Measurements from ENCODE around the gene U2AF2.

Gene U2AF2

GRCh38 chr19:55641426-55642152, 13.2 kb upstream of the U2AF2 start:
- peak in 1 of 10 donors; percentile 12 for DNase-seq
- intact Hi-C loops (cut with DNase I) = no loop called here

DNA sequence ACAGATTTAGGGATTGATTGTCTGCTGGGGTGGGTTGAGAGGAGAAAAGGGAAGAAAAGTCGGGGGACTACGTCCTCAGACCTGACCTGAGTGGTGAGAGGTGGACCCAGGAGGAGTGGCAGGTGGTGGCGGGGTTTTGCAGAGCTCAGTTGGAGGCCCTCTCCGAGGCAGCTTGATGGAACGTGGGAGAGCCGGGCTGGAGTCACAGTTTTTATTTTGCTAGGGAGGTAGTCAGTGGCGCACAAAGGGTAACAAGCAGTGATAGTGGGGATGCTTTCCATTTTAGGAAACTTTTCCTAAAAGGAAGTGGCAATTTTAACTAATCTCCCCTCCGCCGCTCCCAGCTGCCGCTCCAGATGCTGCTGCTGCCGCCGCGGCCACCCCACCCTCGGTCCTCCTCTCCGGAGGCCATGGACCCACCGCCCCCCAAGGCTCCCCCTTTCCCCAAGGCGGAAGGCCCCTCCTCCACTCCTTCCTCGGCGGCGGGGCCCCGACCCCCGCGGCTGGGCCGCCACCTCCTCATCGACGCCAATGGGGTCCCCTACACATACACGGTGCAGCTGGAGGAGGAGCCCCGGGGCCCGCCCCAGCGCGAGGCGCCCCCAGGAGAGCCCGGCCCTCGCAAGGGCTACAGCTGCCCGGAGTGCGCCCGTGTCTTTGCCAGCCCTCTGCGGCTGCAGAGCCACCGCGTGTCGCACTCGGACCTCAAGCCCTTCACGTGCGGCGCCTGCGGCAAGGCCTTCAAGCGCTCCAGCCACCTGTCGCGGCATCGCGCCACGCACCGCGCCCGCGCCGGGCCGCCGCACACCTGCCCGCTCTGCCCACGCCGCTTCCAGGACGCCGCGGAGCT, 12.5 kb upstream of the U2AF2 start:
- DNase-seq = peak in 2 of 10 donors; percentile 76 to 85
- intact Hi-C loops (cut with DNase I) = no loop called here

- intact Hi-C loops (cut with DNase I) = no loop called here
Measured at GRCh38 chr19:55643003-55643886, 11.6 kb upstream of the U2AF2 start, which contains the start of gene ZNF581. ZNF581 (plus strand) TSS chr19:55643649; CDS start chr19:55644572, 923 bp downstream.

GRCh38 chr19:55643887-55644176, 11.0 kb upstream of the U2AF2 start:
- no peak for DNase-seq
- intact Hi-C loops (cut with DNase I) = no loop called here

More at GRCh38 chr19:55643003-55643886, 11.6 kb upstream of the U2AF2 start, which contains the start of gene ZNF581:
- peak; percentile 55 to 96 (median 74) for DNase-seq

DNA sequence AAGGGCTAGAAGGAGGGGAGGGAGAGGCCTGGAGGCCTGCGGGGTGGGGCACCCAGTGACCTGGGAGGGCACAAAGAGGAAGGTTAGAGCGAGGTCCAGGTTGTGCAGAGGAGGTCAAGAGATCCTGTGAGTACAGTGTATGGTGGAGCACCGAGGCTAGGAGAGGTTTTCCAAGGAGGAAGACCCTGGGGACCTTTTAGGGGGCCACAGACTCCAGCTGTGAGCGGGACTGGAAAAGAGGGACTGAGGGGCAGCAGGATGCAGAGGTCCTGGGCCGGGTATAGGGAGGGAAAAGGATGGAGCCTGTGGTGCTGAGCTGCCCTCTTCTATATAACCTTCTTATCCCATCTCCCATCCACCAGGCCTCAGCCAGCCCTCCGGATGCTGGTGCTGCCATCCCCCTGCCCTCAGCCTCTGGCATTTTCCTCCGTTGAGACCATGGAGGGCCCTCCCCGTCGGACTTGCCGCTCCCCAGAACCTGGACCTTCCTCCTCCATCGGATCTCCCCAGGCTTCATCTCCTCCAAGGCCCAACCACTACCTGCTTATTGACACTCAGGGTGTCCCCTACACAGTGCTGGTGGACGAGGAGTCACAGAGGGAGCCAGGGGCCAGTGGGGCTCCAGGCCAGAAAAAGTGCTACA, 10.5 kb upstream of the U2AF2 start:
- intact Hi-C loops (cut with DNase I) = no loop called here
- peak in 2 of 10 donors; percentile 49 to 52 for DNase-seq

GRCh38 chr19:55644842-55645511, 9.9 kb upstream of the U2AF2 start:
- DNase-seq = peak in 1 of 10 donors; percentile 74
- intact Hi-C loops (cut with DNase I) = no loop called here

DNA sequence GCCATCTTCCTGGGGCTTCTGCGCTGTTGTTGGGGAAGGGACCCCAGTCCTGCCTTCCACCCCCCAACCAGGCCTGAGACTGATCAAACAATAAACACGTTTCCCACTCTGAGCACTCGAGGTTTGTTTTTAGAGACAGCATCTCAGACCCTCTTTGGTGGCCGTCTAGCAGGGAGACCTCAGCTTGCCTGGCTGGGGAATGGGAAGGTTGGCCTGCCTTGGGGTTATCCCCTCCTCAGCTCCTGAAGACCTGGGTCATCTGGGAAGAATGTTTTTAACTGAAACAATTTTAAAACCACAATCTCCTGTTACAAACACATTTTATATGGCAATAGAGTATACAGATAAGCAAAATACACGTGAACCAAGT, 9.3 kb upstream of the U2AF2 start:
- intact Hi-C loops (cut with DNase I) = no loop called here
- peak in 2 of 10 donors; percentile 31 to 43 for DNase-seq

DNA sequence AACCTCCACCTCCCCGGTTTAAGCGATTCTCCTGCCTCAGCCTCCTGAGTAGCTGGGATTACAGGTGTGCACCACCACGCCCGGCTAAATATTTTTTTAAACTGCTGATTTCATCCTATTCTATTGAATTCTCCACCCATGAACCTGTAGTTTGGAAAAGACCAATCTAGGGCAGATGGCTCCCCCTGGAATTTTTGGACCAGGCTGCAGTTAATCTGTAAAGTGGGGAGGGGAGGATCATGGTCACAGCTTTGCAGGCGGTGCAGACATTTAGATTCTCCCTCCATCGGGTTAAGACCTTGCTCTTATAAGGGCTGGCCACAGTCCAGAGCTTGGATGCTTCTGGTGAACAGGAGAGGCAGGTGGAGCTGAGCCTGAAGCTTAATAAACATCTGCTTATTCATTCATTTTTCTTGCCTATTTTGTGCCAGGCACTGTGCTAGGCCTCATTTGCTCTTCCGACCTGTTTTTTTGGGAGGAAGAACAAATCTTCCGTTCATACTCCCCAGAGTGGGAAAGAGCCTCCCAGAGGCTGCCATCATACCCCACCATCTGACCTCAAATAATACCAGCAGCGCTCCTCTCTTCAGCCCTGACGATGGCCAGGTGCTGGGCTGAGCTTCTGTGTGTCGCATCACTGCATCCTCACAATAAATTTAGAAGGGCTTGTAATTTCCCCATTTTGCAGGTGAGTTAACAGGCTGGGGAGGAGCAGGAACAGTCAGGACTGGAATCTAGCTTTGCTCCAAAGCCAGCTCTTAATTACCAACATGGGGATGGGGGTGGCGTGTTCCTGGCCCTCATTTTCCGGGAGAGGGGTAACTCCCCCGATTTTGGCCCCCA, 7.7 kb upstream of the U2AF2 start:
- intact Hi-C loops (cut with DNase I) = no loop called here
- peak in 2 of 10 donors; percentile 32 to 42 for DNase-seq

- intact Hi-C loops (cut with DNase I) = no loop called here
- peak; percentile 58 to 97 (median 79) for DNase-seq
Measured at GRCh38 chr19:55647732-55648584, 6.9 kb upstream of the U2AF2 start, which contains the start of gene CCDC106. CCDC106 (plus strand) TSS chr19:55648212; CDS start chr19:55649047, 835 bp downstream.

DNA sequence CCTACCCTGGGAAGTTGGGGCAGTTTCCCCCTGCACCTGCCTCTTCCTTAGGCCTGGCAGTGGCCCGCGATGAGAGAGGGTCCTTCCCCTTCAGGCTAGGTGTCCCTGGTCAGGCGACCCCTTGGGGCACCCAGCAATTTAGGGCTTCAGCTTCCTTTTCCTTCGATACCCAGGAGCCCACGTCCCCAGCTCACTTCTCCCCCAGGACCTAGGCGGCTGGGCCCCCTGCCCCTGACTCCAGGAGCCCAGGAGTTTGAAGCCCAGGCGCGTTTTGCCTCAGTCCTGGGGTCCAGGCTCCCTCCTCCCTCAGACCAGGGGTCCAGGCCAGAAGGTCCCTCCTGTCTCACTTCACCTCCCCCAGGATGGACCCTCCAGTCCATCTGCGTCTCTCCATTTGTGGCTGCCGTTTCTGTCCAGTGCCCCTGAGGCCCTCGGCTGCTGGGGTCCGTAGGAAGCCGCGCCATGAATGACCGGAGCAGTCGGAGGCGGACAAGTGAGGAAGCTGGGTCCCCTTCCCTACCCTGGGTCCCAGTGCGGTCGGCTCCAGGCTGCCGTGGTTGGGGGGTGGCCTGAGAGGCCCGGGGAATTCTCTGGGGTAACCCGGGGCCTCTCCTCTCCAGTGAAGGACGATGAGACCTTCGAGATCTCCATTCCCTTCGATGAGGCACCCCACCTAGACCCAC, 6.1 kb upstream of the U2AF2 start:
- intact Hi-C loops (cut with DNase I) = no loop called here
- peak in 2 of 10 donors; percentile 48 to 67 for DNase-seq

DNA sequence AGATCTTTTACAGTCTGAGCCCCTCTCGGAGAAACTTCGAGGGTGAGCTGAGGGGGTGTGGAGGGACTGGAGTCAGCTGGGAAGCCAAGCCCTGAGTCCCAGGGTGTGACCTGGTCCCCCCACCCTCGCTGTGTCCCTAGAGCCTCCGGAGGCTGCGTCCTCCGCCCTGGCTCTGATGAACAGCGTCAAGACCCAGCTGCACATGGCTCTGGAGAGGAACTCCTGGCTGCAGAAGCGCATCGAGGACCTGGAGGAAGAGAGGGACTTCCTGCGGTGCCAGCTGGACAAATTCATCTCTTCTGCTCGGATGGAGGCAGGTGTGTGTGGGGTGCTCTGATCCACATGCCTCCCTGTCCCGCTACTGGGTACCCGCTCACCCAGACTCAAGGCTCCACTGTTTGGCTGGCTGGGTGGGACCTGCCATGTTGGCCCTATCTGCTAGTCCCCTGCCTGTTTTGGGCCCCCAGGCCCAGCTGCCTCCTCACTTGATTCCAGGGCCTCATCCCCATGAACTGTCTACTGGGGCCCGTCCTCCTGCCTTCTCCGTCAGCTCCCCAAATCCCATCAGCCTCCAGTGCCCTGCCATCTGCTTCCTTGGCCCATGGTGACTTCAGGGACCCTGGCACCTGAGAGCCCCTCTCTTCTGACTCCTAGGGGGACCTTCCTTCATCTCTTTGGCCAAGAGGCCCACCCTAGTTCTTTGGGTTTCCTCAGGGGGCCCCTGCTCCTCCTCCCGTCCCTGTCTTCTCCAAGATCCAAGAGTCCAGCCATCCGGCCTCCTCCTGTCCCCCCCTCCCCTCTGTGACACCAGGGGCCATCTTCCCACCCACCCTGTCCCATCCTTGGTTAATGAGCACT, 5.3 kb upstream of the U2AF2 start:
- intact Hi-C loops (cut with DNase I) = no loop called here
- peak in 2 of 10 donors; percentile 54 to 62 for DNase-seq

DNA sequence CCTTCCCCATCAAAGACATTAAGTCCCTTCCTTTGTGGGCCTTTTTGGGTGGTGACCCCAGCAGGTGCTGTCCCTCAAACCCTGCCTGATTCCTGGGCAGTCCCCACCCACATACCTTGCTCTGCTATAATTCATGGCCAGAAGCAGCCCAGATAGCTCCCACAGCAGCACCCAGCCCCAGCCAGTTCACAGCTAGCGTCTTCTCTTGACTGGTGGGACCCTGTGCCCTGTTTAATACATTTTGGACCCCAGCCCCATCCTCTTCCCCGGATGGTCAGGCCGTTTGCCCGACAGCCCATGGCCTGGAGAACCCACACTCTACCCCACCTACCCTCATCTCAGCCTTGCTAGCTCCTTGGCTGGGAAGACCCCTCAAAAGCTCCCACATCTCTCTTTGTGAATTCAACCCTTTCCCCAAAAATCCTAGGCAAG, 4.7 kb upstream of the U2AF2 start:
- intact Hi-C loops (cut with DNase I) = no loop called here
- DNase-seq = peak in 2 of 10 donors; percentile 37 to 75

- intact Hi-C loops (cut with DNase I) = no loop called here
- peak in 1 of 10 donors; percentile 32 for DNase-seq
Measured at GRCh38 chr19:55650602-55651230, 4.1 kb upstream of the U2AF2 start.

- intact Hi-C loops (cut with DNase I) = no loop called here
- peak in 2 of 10 donors; percentile 62 for DNase-seq
Measured at GRCh38 chr19:55651236-55651635, 3.6 kb upstream of the U2AF2 start.

GRCh38 chr19:55652311-55653128, 2.3 kb upstream of the U2AF2 start:
- DNase-seq = peak in 1 of 10 donors; percentile 67
- intact Hi-C loops (cut with DNase I) = no loop called here

All from posterior cingulate gyrus (tissue), 11 donors.